Neural cell (in vitro differentiated cells): Measurements from ENCODE around the gene HYLS1.

ENCODE experiments used
- CTCF ChIP-seq: fragments of 450-650 bp; IDR thresholded peaks from 2 replicates; pipeline ENCODE4 v1.5.1; 2014; ENCODE audit warnings: antibody characterized with exemption, mild to moderate bottlenecking, moderate library complexity; ENCODE audit not compliant: poor library complexity, severe bottlenecking
- EP300 ChIP-seq: fragments of 450-650 bp; conservative IDR thresholded peaks from 2 replicates; pipeline ENCODE4 v1.6.1; 2014; ENCODE audit warnings: antibody characterized with exemption, mild to moderate bottlenecking, moderate library complexity; ENCODE audit not compliant: poor library complexity, severe bottlenecking
- EZH2 ChIP-seq: fragments of 200-600, 300-800 bp; shearing (Covaris generic), sonication (generic); IDR thresholded peaks from 2 replicates; pipeline ENCODE4 v1.6.1; 2014; ENCODE audit warnings: antibody characterized with exemption, low read length, borderline replicate concordance, mild to moderate bottlenecking; ENCODE audit not compliant: insufficient read depth, poor library complexity, severe bottlenecking
- POLR2AphosphoS5 ChIP-seq: IDR thresholded peaks from 2 replicates; pipeline ENCODE4 v1.6.1; 2012
- RAD21 ChIP-seq: fragments of 450-650 bp; conservative IDR thresholded peaks from 2 replicates; pipeline ENCODE4 v1.6.1; 2014; ENCODE audit warnings: antibody characterized with exemption, mild to moderate bottlenecking, moderate library complexity
- SMC3 ChIP-seq: fragments of 450-650 bp; conservative IDR thresholded peaks from 2 replicates; pipeline ENCODE4 v1.6.1; 2014; ENCODE audit warnings: antibody characterized with exemption, mild to moderate bottlenecking, moderate library complexity; ENCODE audit not compliant: poor library complexity
- TAF1 ChIP-seq: IDR thresholded peaks from 2 replicates; pipeline ENCODE4 v1.6.1; 2012; ENCODE audit warnings: low read depth

GRCh38 chr11:125904678-125905077, 17.2 kb downstream of the HYLS1 start:
- TF ChIP-seq POLR2AphosphoS5 (no peak), CTCF (no peak), EP300 (no peak), EZH2 (no peak), SMC3 (no peak), RAD21 (no peak), TAF1 (no peak)
